HFFc6 (cell line): ENCODE results near the gene TMPRSS13. TPM values are rescaled to one million over a fixed set of nuclear protein-coding genes. Genes with fewer than 3 reads are reported as not detected.

ENCODE experiments used
- DNase-seq: peaks from one replicate; pipeline ENCODE4 v3.0.0-alpha.2; 2018
- H3K27ac Mint-ChIP-seq: 2 replicates; pipeline ENCODE4 v1.8.0; 2020; ENCODE audit warnings: mild to moderate bottlenecking, mixed read lengths
- H3K27me3 Mint-ChIP-seq: 2 replicates; pipeline ENCODE4 v1.8.0; 2021; ENCODE audit warnings: mild to moderate bottlenecking, moderate library complexity, mixed read lengths; ENCODE audit not compliant: insufficient read depth
- H3K36me3 Mint-ChIP-seq: 2 replicates; pipeline ENCODE4 v1.8.0; 2021; ENCODE audit warnings: low read depth, mixed read lengths
- H3K4me1 Mint-ChIP-seq: 2 replicates; pipeline ENCODE4 v1.8.0; 2020; ENCODE audit warnings: low read depth, mixed read lengths
- H3K4me3 Mint-ChIP-seq: 2 replicates; pipeline ENCODE4 v1.8.0; 2020; ENCODE audit warnings: mild to moderate bottlenecking, moderate library complexity, mixed read lengths
- H3K9me3 Mint-ChIP-seq: 2 replicates; pipeline ENCODE4 v1.8.0; 2020; ENCODE audit warnings: mild to moderate bottlenecking, mixed read lengths
- total RNA-seq, 6 experiments: library from RNA; stranded (reverse); fragmentation: NEBNext Ultra II Directional; extraction: Animal tissue kit (Norgen Biotek cat#: 25700); gene quantifications; 2 replicates in 1 of 6; 3 replicates in 5 of 6; pipeline ENCODE4 v1.2.3, GENCODE V29; 2021
- TF ChIP-seq, protein P1 (sequence below): fragments of 200-600 bp; sonication (generic); IDR thresholded peaks from 2 replicates; pipeline ENCODE4 v1.5.0; 2021; ENCODE audit warnings: antibody characterized with exemption, mild to moderate bottlenecking

The TMPRSS13 gene
- total RNA-seq, 6 experiments from 2014 or later = not detected

DNA sequence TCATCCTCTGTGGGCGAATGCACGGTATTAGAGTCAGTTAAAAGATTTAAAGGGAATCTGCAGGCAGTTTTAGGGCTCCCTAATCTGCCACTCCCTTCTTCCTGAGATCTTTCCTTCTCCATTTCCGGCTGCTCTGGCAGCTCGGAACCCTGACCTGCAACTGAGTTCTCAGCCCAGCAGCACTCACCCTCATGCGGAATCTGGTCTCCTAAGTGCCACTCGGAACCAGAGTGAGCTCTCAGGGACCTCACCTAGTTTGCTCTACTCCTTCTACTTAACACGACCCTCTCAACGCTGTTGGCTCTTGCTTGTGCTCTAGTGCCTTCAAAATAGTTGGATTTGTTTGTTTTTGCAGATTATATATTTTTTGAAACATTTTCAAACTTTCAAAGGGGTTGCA is 37.7 kb upstream of the TMPRSS13 start:
- peaks cover 23% of the 10 kb centered on the region for H3K27me3 Mint-ChIP-seq
- H3K36me3 Mint-ChIP-seq = no peaks in the 10 kb centered on the region
- DNase-seq = no peak
- H3K4me1 Mint-ChIP-seq = no peaks in the 10 kb centered on the region
- H3K4me3 Mint-ChIP-seq = no peak overlapping the region
- no peaks in the 10 kb centered on the region for H3K9me3 Mint-ChIP-seq
- TF ChIP-seq, protein P1, sequence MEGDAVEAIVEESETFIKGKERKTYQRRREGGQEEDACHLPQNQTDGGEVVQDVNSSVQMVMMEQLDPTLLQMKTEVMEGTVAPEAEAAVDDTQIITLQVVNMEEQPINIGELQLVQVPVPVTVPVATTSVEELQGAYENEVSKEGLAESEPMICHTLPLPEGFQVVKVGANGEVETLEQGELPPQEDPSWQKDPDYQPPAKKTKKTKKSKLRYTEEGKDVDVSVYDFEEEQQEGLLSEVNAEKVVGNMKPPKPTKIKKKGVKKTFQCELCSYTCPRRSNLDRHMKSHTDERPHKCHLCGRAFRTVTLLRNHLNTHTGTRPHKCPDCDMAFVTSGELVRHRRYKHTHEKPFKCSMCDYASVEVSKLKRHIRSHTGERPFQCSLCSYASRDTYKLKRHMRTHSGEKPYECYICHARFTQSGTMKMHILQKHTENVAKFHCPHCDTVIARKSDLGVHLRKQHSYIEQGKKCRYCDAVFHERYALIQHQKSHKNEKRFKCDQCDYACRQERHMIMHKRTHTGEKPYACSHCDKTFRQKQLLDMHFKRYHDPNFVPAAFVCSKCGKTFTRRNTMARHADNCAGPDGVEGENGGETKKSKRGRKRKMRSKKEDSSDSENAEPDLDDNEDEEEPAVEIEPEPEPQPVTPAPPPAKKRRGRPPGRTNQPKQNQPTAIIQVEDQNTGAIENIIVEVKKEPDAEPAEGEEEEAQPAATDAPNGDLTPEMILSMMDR = no peak
- no peak overlapping the region for H3K27ac Mint-ChIP-seq

DNA sequence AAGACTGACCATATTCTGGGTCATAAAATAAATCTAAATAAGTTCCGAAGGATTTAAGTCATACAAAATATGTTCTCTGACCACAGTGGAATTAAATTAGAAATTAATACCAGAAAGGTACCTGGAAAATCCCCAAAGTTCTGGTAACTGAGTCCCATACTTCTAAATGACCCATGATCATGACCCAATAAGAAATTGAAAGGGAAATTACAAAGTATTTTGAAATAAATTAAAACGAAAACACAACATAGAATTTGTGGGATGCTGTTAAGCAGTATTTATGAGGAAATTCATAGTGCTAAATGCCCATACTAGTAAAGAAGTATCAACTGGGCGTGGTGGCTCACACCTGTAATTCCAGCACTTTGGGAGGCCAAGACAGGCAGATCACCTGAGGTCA is 33.6 kb upstream of the TMPRSS13 start:
- DNase-seq = no peak
- peaks cover 11% of the 10 kb centered on the region for H3K27me3 Mint-ChIP-seq
- no peak overlapping the region for H3K4me3 Mint-ChIP-seq
- H3K36me3 Mint-ChIP-seq = no peaks in the 10 kb centered on the region
- H3K4me1 Mint-ChIP-seq = no peaks in the 10 kb centered on the region
- H3K9me3 Mint-ChIP-seq = no peaks in the 10 kb centered on the region
- no peak overlapping the region for H3K27ac Mint-ChIP-seq
- TF ChIP-seq, protein P1 = no peak

DNA sequence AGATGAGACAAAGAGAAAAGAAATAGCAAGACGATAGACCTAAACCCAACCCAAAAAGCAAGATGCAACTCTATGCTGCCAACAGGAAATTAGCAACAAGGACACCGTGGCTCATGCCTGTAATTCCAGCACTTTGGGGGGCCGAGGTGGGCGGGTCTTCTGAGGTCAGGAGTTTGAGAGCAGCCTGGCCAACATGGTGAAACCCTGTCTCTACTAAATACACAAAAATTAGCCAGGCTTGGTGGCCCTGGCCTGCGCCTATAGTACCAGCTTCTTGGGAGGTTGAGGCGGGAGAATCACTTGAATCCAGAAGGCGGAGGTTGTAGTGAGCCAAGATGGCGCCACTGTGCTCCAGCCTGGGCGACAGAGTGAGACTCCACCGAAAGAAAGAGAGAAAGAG is 32.7 kb upstream of the TMPRSS13 start:
- H3K9me3 Mint-ChIP-seq = no peaks in the 10 kb centered on the region
- no peaks in the 10 kb centered on the region for H3K36me3 Mint-ChIP-seq
- H3K4me3 Mint-ChIP-seq = no peak overlapping the region
- DNase-seq = no peak
- H3K27ac Mint-ChIP-seq = no peak overlapping the region
- no peaks in the 10 kb centered on the region for H3K4me1 Mint-ChIP-seq
- H3K27me3 Mint-ChIP-seq = peaks cover 14% of the 10 kb centered on the region
- TF ChIP-seq, protein P1 = no peak

DNA sequence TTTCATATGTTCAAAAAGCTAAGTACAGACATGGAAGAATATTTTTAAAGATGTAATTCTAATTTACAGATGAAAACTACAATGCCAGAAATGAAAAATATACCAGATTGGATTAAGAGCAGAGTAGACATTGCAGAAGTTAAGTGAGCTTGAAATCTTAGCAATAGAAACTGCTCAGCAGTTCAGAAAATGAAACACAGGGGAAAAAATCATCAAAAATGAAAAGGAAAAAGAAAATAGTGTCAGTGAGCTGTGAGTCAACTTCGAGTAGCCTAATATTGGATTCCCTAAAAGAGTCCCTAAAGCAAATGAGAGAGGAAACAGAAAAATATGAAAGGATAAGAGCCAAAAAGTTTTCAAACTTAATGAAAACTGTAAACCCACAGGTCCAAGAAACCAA is 31.2 kb upstream of the TMPRSS13 start:
- no peaks in the 10 kb centered on the region for H3K4me1 Mint-ChIP-seq
- H3K27ac Mint-ChIP-seq = no peak overlapping the region
- DNase-seq = no peak
- H3K4me3 Mint-ChIP-seq = no peak overlapping the region
- H3K36me3 Mint-ChIP-seq = no peaks in the 10 kb centered on the region
- no peaks in the 10 kb centered on the region for H3K9me3 Mint-ChIP-seq
- peaks cover 14% of the 10 kb centered on the region for H3K27me3 Mint-ChIP-seq
- TF ChIP-seq, protein P1 = no peak

DNA sequence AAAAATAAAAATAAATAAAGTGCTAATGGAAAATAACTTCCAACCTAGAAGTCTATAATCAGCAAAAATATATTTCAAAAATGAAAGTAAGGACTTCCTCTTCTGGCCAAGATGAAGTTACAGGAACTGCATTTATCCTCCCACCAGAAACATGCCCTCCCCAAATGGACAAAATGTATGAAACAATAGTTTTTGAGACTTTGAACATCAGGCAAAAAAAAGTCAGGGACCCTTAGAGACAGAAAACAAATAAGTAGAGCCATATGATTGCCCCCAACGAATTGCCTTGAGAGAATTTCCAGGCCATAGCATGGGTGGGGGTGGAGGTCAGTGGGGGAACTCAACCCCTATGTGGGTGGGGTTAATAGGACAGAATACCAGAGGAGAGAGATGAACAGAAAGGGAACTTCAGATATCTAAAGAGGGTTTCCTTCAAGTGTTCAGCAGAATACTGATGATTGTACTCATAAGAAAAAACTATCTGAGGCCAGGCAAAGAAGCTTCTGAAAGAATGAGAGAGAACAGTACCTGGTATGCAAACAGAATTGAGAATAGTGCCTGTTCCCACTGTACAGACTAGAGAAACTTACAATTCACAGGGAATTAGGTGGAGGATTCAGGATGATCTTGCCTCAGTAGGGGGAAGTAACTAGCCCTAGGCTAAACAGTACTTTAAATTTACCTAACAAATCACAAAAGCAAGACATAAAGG is 30.4 kb upstream of the TMPRSS13 start:
- no peaks in the 10 kb centered on the region for H3K9me3 Mint-ChIP-seq
- no peaks in the 10 kb centered on the region for H3K36me3 Mint-ChIP-seq
- peaks cover 10% of the 10 kb centered on the region for H3K27me3 Mint-ChIP-seq
- H3K27ac Mint-ChIP-seq = no peak overlapping the region
- no peak for DNase-seq
- H3K4me1 Mint-ChIP-seq = no peaks in the 10 kb centered on the region
- H3K4me3 Mint-ChIP-seq = no peak overlapping the region
- TF ChIP-seq, protein P1 = no peak
